ENCODE measurements around the gene MYLK.

The MYLK gene

GRCh38 chr3:123650101-123650500, 234.0 kb downstream of the MYLK start:
- Histone ChIP-seq H3K9me3 (ENCODE audit: low read depth, low read length) (no peaks in the 10 kb centered on the region), H3K9ac (ENCODE audit: insufficient read length) (no peak overlapping the region), H3K27ac (no peak overlapping the region), H3K4me3 (no peak overlapping the region), H3K36me3 (ENCODE audit: insufficient read depth, low read length) (no peaks in the 10 kb centered on the region)
- no peak for DNase-seq (ENCODE audit: low read depth, low spot score)
- TF ChIP-seq FOXP2 (optimal IDR thresholded peaks at IDR 0.05; ENCODE audit: control extremely low read depth, extremely low read length, insufficient read depth) = no peak
- TF ChIP-seq POLR2AphosphoS5 (IDR thresholded peaks at IDR 0.05; ENCODE audit: borderline replicate concordance, low read depth, low read length) = no peak

GRCh38 chr3:123648696-123649405, 235.3 kb downstream of the MYLK start:
- Histone ChIP-seq H3K9ac (ENCODE audit: insufficient read length) (no peak overlapping the region), H3K4me3 (no peak overlapping the region), H3K27ac (no peak overlapping the region), H3K9me3 (ENCODE audit: low read depth, low read length) (no peaks in the 10 kb centered on the region), H3K36me3 (ENCODE audit: insufficient read depth, low read length) (no peaks in the 10 kb centered on the region)
- DNase-seq (ENCODE audit: low read depth, low spot score) = no peak
- no peak for TF ChIP-seq FOXP2 (optimal IDR thresholded peaks at IDR 0.05; ENCODE audit: control extremely low read depth, extremely low read length, insufficient read depth)
- TF ChIP-seq EZH2 (IDR thresholded peaks at IDR 0.05) = no peak
- TF ChIP-seq POLR2AphosphoS5 (IDR thresholded peaks at IDR 0.05; ENCODE audit: borderline replicate concordance, low read depth, low read length) = no peak

GRCh38 chr3:123644358-123644757, 239.8 kb downstream of the MYLK start:
- Histone ChIP-seq H3K9ac (ENCODE audit: insufficient read length) (no peak overlapping the region), H3K36me3 (ENCODE audit: insufficient read depth, low read length) (no peaks in the 10 kb centered on the region), H3K9me3 (ENCODE audit: low read depth, low read length) (no peaks in the 10 kb centered on the region), H3K4me3 (no peak overlapping the region), H3K27ac (no peak overlapping the region)
- no peak for DNase-seq (ENCODE audit: low read depth, low spot score)
- no peak for TF ChIP-seq EZH2 (IDR thresholded peaks at IDR 0.05)
- TF ChIP-seq FOXP2 (optimal IDR thresholded peaks at IDR 0.05; ENCODE audit: control extremely low read depth, extremely low read length, insufficient read depth) = no peak
- TF ChIP-seq POLR2AphosphoS5 (IDR thresholded peaks at IDR 0.05; ENCODE audit: borderline replicate concordance, low read depth, low read length) = no peak

- Histone ChIP-seq H3K9me3 (ENCODE audit: low read depth, low read length) (no peaks in the 10 kb centered on the region), H3K4me3 (no peak overlapping the region), H3K9ac (ENCODE audit: insufficient read length) (no peak overlapping the region), H3K36me3 (ENCODE audit: insufficient read depth, low read length) (no peaks in the 10 kb centered on the region), H3K27ac (no peak overlapping the region)
- TF ChIP-seq POLR2AphosphoS5 (IDR thresholded peaks at IDR 0.05; ENCODE audit: borderline replicate concordance, low read depth, low read length) (no peak), EZH2 (IDR thresholded peaks at IDR 0.05) (no peak), FOXP2 (optimal IDR thresholded peaks at IDR 0.05; ENCODE audit: control extremely low read depth, extremely low read length, insufficient read depth) (no peak)
- no peak for DNase-seq (ENCODE audit: low read depth, low spot score)
These were observed 241.2 kb downstream of the MYLK start for GRCh38 chr3:123642957-123643330.

- Histone ChIP-seq H3K4me3 (no peak overlapping the region), H3K9me3 (ENCODE audit: low read depth, low read length) (no peaks in the 10 kb centered on the region), H3K36me3 (ENCODE audit: insufficient read depth, low read length) (no peaks in the 10 kb centered on the region), H3K9ac (ENCODE audit: insufficient read length) (no peak overlapping the region), H3K27ac (no peak overlapping the region)
- peak; percentile 74 for DNase-seq (ENCODE audit: low read depth, low spot score)
- TF ChIP-seq FOXP2 (optimal IDR thresholded peaks at IDR 0.05; ENCODE audit: control extremely low read depth, extremely low read length, insufficient read depth) (no peak), POLR2AphosphoS5 (IDR thresholded peaks at IDR 0.05; ENCODE audit: borderline replicate concordance, low read depth, low read length) (no peak), EZH2 (IDR thresholded peaks at IDR 0.05) (no peak)
These were observed 241.8 kb downstream of the MYLK start for GRCh38 chr3:123642182-123642956.

GRCh38 chr3:123641505-123641904, 242.6 kb downstream of the MYLK start:
- no peak overlapping the region for H3K27ac ChIP-seq
- no peak overlapping the region for H3K9ac ChIP-seq (ENCODE audit: insufficient read length)

GRCh38 chr3:123640740-123641462, 243.2 kb downstream of the MYLK start:
- H3K4me3 ChIP-seq = no peak overlapping the region
- no peaks in the 10 kb centered on the region for H3K36me3 ChIP-seq (ENCODE audit: insufficient read depth, low read length)
- no peak overlapping the region for H3K9ac ChIP-seq (ENCODE audit: insufficient read length)
- TF ChIP-seq POLR2AphosphoS5 (IDR thresholded peaks at IDR 0.05; ENCODE audit: borderline replicate concordance, low read depth, low read length) (no peak), FOXP2 (optimal IDR thresholded peaks at IDR 0.05; ENCODE audit: control extremely low read depth, extremely low read length, insufficient read depth) (no peak), EZH2 (IDR thresholded peaks at IDR 0.05) (no peak)
- no peak overlapping the region for H3K27ac ChIP-seq
- DNase-seq (ENCODE audit: low read depth, low spot score) = no peak
- no peaks in the 10 kb centered on the region for H3K9me3 ChIP-seq (ENCODE audit: low read depth, low read length)

More at GRCh38 chr3:123641505-123641904, 242.6 kb downstream of the MYLK start:
- no peak overlapping the region for H3K4me3 ChIP-seq
- H3K36me3 ChIP-seq (ENCODE audit: insufficient read depth, low read length) = no peaks in the 10 kb centered on the region
- TF ChIP-seq EZH2 (IDR thresholded peaks at IDR 0.05) = no peak
- no peak for TF ChIP-seq FOXP2 (optimal IDR thresholded peaks at IDR 0.05; ENCODE audit: control extremely low read depth, extremely low read length, insufficient read depth)
- TF ChIP-seq POLR2AphosphoS5 (IDR thresholded peaks at IDR 0.05; ENCODE audit: borderline replicate concordance, low read depth, low read length) = no peak
- no peaks in the 10 kb centered on the region for H3K9me3 ChIP-seq (ENCODE audit: low read depth, low read length)
- DNase-seq (ENCODE audit: low read depth, low spot score) = no peak

GRCh38 chr3:123640311-123640710, 243.8 kb downstream of the MYLK start:
- Histone ChIP-seq H3K9me3 (ENCODE audit: low read depth, low read length) (no peaks in the 10 kb centered on the region), H3K36me3 (ENCODE audit: insufficient read depth, low read length) (no peaks in the 10 kb centered on the region), H3K27ac (no peak overlapping the region), H3K9ac (ENCODE audit: insufficient read length) (no peak overlapping the region), H3K4me3 (no peak overlapping the region)
- TF ChIP-seq EZH2 (IDR thresholded peaks at IDR 0.05) (no peak), POLR2AphosphoS5 (IDR thresholded peaks at IDR 0.05; ENCODE audit: borderline replicate concordance, low read depth, low read length) (no peak), FOXP2 (optimal IDR thresholded peaks at IDR 0.05; ENCODE audit: control extremely low read depth, extremely low read length, insufficient read depth) (no peak)
- DNase-seq (ENCODE audit: low read depth, low spot score) = no peak

Measured in SK-N-MC (cell line).